Thoracic aorta (tissue), 2 donors: ENCODE results near the gene ATP6V1G2. TPM values are rescaled to one million over a fixed set of nuclear protein-coding genes. Genes with fewer than 3 reads are reported as not detected.

Experiments
- ATAC-seq: fragments of 150-250 bp; one replicate; pipeline ENCODE4 v1.8.0; 2017; ENCODE audit warnings: low read depth; ENCODE audit not compliant: insufficient number of reproducible peaks, low FRiP score
- DNase-seq: peaks from one replicate; pipeline ENCODE4 v3.0.0-alpha.2; 2020; ENCODE audit warnings: low spot score
- H3K27ac ChIP-seq, 2 donors: fragments of 200-600 bp; sonication (generic); 1 replicate in 1 of 2; 2 replicates in 1 of 2; pipeline ENCODE4 v1.5.1; 2016; ENCODE audit warnings: mild to moderate bottlenecking in 2 of 2, moderate library complexity in 2 of 2
- H3K27me3 ChIP-seq: fragments of 200-600 bp; sonication (generic); replicated peaks from 2 replicates; pipeline ENCODE4 v1.6.0; 2016; ENCODE audit warnings: mild to moderate bottlenecking; ENCODE audit not compliant: insufficient read depth
- H3K36me3 ChIP-seq: fragments of 200-600 bp; sonication (generic); one replicate; pipeline ENCODE4 v1.5.1; 2016
- H3K4me1 ChIP-seq, 2 donors: fragments of 200-600 bp; sonication (generic); 1 replicate in 1 of 2; 2 replicates in 1 of 2; pipeline versions ENCODE4 v1.5.1 to v1.6.0; 2016; ENCODE audit warnings: low read depth in 2 of 2, mild to moderate bottlenecking in 1 of 2; ENCODE audit not compliant: control insufficient read depth in 1 of 2
- H3K4me3 ChIP-seq: fragments of 200-600 bp; sonication (generic); 2 replicates; pipeline ENCODE4 v1.5.1; 2016; ENCODE audit warnings: mild to moderate bottlenecking
- H3K9me3 ChIP-seq: fragments of 200-600 bp; sonication (generic); 2 replicates; pipeline ENCODE4 v1.5.1; 2016
- CTCF ChIP-seq: fragments of 200-600 bp; sonication (generic); IDR thresholded peaks from one replicate; pipeline ENCODE4 v1.5.1; 2019; ENCODE audit warnings: antibody characterized with exemption
- total RNA-seq, 2 donors: library from RNA; depleted of rRNA; stranded (reverse); fragments of >200 nt; gene quantifications; one replicate each; pipeline versions ENCODE4 v1.1.0 to v1.2.3, GENCODE V29; 2016

ATP6V1G2 gene
- total RNA-seq, 2 donors from 2014 or later: 0.78 to 0.95 TPM

GRCh38 chr6:31548544-31548873 lies 2.1 kb upstream of the ATP6V1G2 start:
- H3K4me3 ChIP-seq: peak overlapping the region; percentile 74
- peak overlapping the region in 1 of 2 donors; percentile 70 for H3K27ac ChIP-seq
- no peaks in the 10 kb centered on the region for H3K27me3 ChIP-seq
- no peaks in the 10 kb centered on the region for H3K9me3 ChIP-seq
- TF ChIP-seq CTCF: no peak
- peaks cover 15% of the 10 kb centered on the region for H3K36me3 ChIP-seq
- peaks cover 7 to 21% of the 10 kb centered on the region in 2 donors for H3K4me1 ChIP-seq
- no peak for ATAC-seq
- no peak for DNase-seq

- no peaks in the 10 kb centered on the region for H3K27me3 ChIP-seq
- H3K4me1 ChIP-seq: peaks cover 9 to 23% of the 10 kb centered on the region in 2 donors
- peak overlapping the region; percentile 74 for H3K4me3 ChIP-seq
- no peak for DNase-seq
- no peak for TF ChIP-seq CTCF
- ATAC-seq: no peak
- no peaks in the 10 kb centered on the region for H3K9me3 ChIP-seq
- H3K36me3 ChIP-seq: peaks cover 15% of the 10 kb centered on the region
- H3K27ac ChIP-seq: peak overlapping the region; percentile 70 to 76
Measured at GRCh38 chr6:31547727-31548543, 1.5 kb upstream of the ATP6V1G2 start.

- Histone ChIP-seq H3K27me3 (no peaks in the 10 kb centered on the region), H3K27ac (peak within 1 kb of the TSS; percentile 70 to 76), H3K9me3 (no peaks in the 10 kb centered on the region), H3K4me3 (peak within 1 kb of the TSS; percentile 74), H3K4me1 (peaks cover 13 to 28% of the 10 kb centered on the region in 2 donors), H3K36me3 (peaks cover 15% of the 10 kb centered on the region)
- no peak for TF ChIP-seq CTCF
- peak; percentile 91 for ATAC-seq
- DNase-seq: peak; percentile 87
Measured at GRCh38 chr6:31546958-31547726, 734 bp upstream of the ATP6V1G2 start, which contains the start of gene NFKBIL1. Gene NFKBIL1 (plus strand): TSS chr6:31547608. CDS start chr6:31547695, 87 bp downstream.

GRCh38 chr6:31545291-31545690 lies 1.1 kb downstream of the ATP6V1G2 start:
- Histone ChIP-seq H3K9me3 (no peaks in the 10 kb centered on the region), H3K4me1 (peaks cover 18 to 35% of the 10 kb centered on the region in 2 donors)

More at GRCh38 chr6:31545291-31545690, 1.1 kb downstream of the ATP6V1G2 start:
- H3K27me3 ChIP-seq: no peaks in the 10 kb centered on the region
- DNase-seq (no peak), ATAC-seq (no peak)
- peaks cover 3% of the 10 kb centered on the region for H3K36me3 ChIP-seq
- no peak overlapping the region for H3K4me3 ChIP-seq
- no peak overlapping the region for H3K27ac ChIP-seq
- TF ChIP-seq CTCF: no peak
